Esophagus squamous epithelium (tissue), 5 donors: ENCODE data around the gene ZNF225. TPM values are rescaled to one million over a fixed set of nuclear protein-coding genes. Genes with fewer than 3 reads are reported as not detected.

Experiments
- DNase-seq: peaks from one replicate; lab custom pipeline; 2025; lab: John Stamatoyannopoulos, UW
- H3K27ac ChIP-seq, 4 donors: fragments of 200-600 bp; sonication (generic); one replicate each; pipeline ENCODE4 v1.5.1; 2016 to 2019; ENCODE audit warnings: mild to moderate bottlenecking in 1 of 4
- H3K27me3 ChIP-seq, 4 donors: fragments of 200-600 bp; sonication (generic); 1 replicate in 3 of 4; 2 replicates in 1 of 4; pipeline versions ENCODE4 v1.5.1 to v1.6.0; 2017 to 2021; ENCODE audit warnings: antibody characterized with exemption in 1 of 4
- H3K36me3 ChIP-seq, 3 donors: fragments of 200-600 bp; sonication (generic); one replicate each; pipeline ENCODE4 v1.5.1; 2016 to 2019
- H3K4me1 ChIP-seq, 3 donors: fragments of 200-600 bp; sonication (generic); one replicate each; pipeline ENCODE4 v1.5.1; 2017 to 2019
- H3K4me3 ChIP-seq, 4 donors: fragments of 200-600 bp; sonication (generic); 1 replicate in 3 of 4; 2 replicates in 1 of 4; pipeline ENCODE4 v1.5.1; 2016 to 2019; ENCODE audit warnings: mild to moderate bottlenecking in 2 of 4, moderate library complexity in 1 of 4
- H3K9me3 ChIP-seq, 3 donors: fragments of 200-600 bp; sonication (generic); one replicate each; pipeline ENCODE4 v1.5.1; 2016 to 2019
- POLR2A ChIP-seq, 4 donors: fragments of 450-650 bp; IDR thresholded peaks; one replicate each; pipeline ENCODE4 v1.6.1; 2017; ENCODE audit warnings: antibody characterized with exemption in 4 of 4, mild to moderate bottlenecking in 4 of 4, moderate library complexity in 3 of 4
- WGBS, 2 donors: methylation state at CpG; one replicate each; pipeline ENCODE4 v1.1.5; 2018; 5-methylcytosine and 5-hydroxymethylcytosine counted together
- intact Hi-C: fragments of 100-400 bp; cut with DNase I; formaldehyde crosslinking; loops from one replicate; pipeline ENCODE4 v1.15.0; 2022
- total RNA-seq, 4 donors: library from RNA; depleted of rRNA; stranded (reverse); fragments of >200 nt; gene quantifications; one replicate each; pipeline ENCODE4 v1.1.0, GENCODE V29; 2016
- TF ChIP-seq, protein P1 (sequence below), 6 experiments: fragments of 450-650 bp in 4 of 6; fragments of 200-600 bp in 2 of 6; sonication (generic) in 2 of 6; IDR thresholded peaks; one replicate each; pipeline ENCODE4 v1.5.1; 2016 to 2019; ENCODE audit warnings: antibody characterized with exemption in 6 of 6, mild to moderate bottlenecking in 4 of 6, moderate library complexity in 4 of 6
- donor health status: DM: yes; HTN: yes; CAD: no.

Gene ZNF225
- total RNA-seq, 4 donors from 2014 or later = 1.2 to 3.1 (median 2.4) TPM

DNA sequence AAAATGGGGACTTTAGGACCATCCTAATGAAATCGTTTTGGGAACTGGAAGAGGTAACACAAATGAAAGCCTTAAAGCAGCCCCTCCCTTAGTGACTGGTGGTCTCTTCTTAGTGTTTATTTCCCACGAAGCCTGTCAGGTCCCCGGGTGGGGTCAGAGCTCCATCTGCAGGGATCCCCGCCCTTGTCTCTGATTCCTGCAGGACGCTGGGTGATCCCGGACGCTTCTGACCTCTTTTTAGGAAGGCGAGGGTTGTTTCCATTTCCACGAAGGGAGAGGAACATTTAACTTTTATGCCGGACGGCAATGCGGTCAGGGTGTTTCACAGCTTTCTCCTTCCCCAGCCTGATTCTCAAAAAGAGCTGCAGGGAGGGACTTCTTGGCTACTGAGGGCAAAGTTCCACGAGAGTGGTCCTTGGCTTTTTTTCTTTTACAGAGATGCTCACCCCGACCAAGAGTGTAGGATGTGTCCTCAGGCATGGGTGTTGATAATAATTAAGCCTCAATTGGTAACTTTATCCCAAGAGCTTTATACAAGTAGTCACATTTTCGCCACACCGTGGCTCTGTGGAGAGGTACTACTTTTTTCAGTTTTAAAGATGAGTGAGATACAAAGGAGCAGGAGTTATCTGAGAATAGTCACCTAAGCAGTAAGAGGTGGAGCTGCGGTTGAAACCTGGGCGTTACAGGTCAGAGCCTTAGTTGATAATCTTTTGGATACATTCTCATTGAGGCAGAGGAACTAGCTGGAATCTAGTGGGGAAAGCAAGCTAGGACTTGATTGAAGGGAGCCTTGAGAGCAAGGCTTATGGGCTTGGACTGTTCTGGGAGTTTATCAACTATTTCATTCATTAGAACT is 40.4 kb upstream of the ZNF225 start:
- peaks cover 0 to 24% (median 19%) of the 10 kb centered on the region in 3 donors for H3K9me3 ChIP-seq
- peak overlapping the region in 2 of 4 donors; percentile 57 to 65 for H3K27ac ChIP-seq
- H3K4me3 ChIP-seq = peak overlapping the region; percentile 40 to 85 (median 68)
- H3K27me3 ChIP-seq = no peaks in the 10 kb centered on the region
- DNase-seq = no peak
- TF ChIP-seq, protein P1, sequence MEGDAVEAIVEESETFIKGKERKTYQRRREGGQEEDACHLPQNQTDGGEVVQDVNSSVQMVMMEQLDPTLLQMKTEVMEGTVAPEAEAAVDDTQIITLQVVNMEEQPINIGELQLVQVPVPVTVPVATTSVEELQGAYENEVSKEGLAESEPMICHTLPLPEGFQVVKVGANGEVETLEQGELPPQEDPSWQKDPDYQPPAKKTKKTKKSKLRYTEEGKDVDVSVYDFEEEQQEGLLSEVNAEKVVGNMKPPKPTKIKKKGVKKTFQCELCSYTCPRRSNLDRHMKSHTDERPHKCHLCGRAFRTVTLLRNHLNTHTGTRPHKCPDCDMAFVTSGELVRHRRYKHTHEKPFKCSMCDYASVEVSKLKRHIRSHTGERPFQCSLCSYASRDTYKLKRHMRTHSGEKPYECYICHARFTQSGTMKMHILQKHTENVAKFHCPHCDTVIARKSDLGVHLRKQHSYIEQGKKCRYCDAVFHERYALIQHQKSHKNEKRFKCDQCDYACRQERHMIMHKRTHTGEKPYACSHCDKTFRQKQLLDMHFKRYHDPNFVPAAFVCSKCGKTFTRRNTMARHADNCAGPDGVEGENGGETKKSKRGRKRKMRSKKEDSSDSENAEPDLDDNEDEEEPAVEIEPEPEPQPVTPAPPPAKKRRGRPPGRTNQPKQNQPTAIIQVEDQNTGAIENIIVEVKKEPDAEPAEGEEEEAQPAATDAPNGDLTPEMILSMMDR (IDR thresholded peaks at IDR 0.05) = no peak
- no peak for TF ChIP-seq POLR2A (IDR thresholded peaks at IDR 0.05)
- intact Hi-C loops = no loop called here
- peaks cover 8 to 25% (median 9%) of the 10 kb centered on the region in 3 donors for H3K4me1 ChIP-seq
- H3K36me3 ChIP-seq = peaks cover 0 to 20% (median 0%) of the 10 kb centered on the region in 3 donors
- 12 to 16% methylated on average over 16 to 18 of the region's 18 CpGs for WGBS, 2 donors

DNA sequence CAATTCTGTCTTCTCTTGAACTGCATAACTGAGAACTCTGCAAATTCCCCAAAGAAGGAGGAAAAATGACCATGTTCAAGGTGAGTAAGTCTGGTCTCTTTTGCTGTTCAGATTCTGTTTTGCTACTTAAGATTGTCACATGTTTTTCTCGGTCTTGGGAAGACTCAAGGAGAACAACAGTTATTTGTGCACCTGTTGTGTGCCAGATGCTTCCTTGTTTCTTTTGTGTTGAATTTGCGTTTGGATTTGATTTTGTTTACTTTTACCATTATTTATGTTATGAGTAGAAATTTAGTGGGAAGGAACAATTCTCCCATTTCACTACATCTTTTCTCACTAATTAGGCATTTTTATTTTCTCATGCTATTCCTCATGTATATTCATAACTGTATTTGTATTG is 36.9 kb upstream of the ZNF225 start:
- 84 to 86% methylated on average over 2 of the region's 2 CpGs for WGBS, 2 donors
- no peaks in the 10 kb centered on the region for H3K27me3 ChIP-seq
- H3K27ac ChIP-seq = no peak overlapping the region
- TF ChIP-seq, protein P1 (IDR thresholded peaks at IDR 0.05) = no peak
- no peak for TF ChIP-seq POLR2A (IDR thresholded peaks at IDR 0.05)
- H3K9me3 ChIP-seq = peaks cover 0 to 3% (median 0%) of the 10 kb centered on the region in 3 donors
- H3K4me1 ChIP-seq = peaks cover 8 to 23% (median 8%) of the 10 kb centered on the region in 3 donors
- DNase-seq = no peak
- no peak overlapping the region for H3K4me3 ChIP-seq
- intact Hi-C loops = no loop called here
- H3K36me3 ChIP-seq = peaks cover 0 to 51% (median 4%) of the 10 kb centered on the region in 3 donors

DNA sequence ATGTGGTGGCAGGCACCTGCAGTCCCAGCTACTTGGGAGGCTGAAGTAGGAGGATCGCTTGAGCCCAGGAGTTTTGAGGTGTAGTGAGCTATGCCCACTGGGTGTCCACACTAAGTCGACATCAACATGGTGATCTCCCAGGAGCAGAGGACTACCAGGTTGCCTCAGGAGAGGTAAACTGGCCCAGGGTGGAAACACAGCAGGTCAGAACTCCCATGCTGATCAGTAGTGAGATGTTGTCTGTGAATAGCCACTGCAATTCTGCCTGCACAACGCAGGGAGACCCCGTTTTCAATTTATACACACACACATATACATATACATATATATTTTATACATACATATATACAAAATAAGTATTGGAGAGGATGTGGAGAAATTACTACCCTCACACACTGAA is 21.1 kb upstream of the ZNF225 start:
- no peak for DNase-seq
- 70% methylated on average over 4 of the region's 4 CpGs for WGBS, 2 donors
- Histone ChIP-seq H3K4me1 (peaks cover 0 to 15% (median 2%) of the 10 kb centered on the region in 3 donors), H3K9me3 (peaks cover 0 to under 1% (median 0%) of the 10 kb centered on the region in 3 donors), H3K36me3 (peaks cover 0 to 24% (median 0%) of the 10 kb centered on the region in 3 donors), H3K27ac (no peak overlapping the region), H3K27me3 (no peaks in the 10 kb centered on the region), H3K4me3 (no peak overlapping the region)
- intact Hi-C loops = no loop called here
- TF ChIP-seq, protein P1 (IDR thresholded peaks at IDR 0.05) = no peak
- TF ChIP-seq POLR2A (IDR thresholded peaks at IDR 0.05) = no peak

DNA sequence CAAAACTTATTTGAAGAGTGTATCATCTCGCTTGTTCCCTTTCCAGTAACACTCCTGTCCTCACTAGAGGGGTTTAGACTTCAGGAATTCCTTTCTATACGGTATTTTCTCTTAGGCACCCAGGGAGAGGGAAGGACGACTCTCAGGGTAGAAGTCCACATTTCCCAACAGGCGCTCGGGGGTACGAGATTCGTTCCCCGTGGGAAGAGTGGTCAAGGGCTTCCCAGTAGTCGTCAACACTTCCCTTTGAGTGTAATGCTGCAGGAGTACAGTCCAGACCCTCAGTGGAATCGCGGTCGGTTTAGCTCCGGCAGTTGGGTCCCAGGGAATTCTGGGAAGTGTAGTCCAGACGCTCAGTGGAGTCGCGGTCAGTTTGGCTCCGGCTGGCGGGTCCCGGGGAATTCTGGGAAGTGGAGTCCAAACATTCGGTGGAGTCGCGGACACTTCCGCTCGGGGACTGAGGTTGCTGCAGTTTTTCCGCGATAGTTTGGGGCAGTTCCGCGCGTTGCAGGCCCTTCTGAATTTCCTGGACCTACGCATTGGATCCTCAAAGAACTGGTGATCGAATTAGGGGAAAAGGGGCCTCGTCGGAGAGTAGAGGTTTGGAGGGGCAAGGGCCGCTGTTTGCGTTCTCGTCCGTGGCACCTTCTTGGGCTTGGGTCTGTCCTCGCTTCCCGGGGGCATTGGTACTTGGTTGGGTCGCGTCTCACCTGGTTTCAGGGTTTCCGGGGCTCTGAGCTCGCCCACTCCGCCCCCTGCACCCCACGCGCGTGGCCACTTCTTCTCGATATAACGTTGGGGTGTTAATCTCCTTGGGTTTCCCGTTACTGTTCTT is 19.1 kb upstream of the ZNF225 start, which contains the start of gene ZNF224:
TSS of gene ZNF224 (plus strand) at position 431 of the 835 bp plus-strand sequence. CDS start 3,513 bp downstream, outside the sequence.
- peak in 1 of 4 donors; percentile 16 for TF ChIP-seq POLR2A (IDR thresholded peaks at IDR 0.05)
- TF ChIP-seq, protein P1 (IDR thresholded peaks at IDR 0.05) = no peak
- Histone ChIP-seq H3K4me1 (peaks cover 0 to 15% (median 2%) of the 10 kb centered on the region in 3 donors), H3K4me3 (peak within 1 kb of the TSS; percentile 65 to 91 (median 78)), H3K9me3 (peaks cover 0 to 9% (median 8%) of the 10 kb centered on the region in 3 donors), H3K36me3 (peaks cover 0 to 30% (median 3%) of the 10 kb centered on the region in 3 donors), H3K27me3 (no peaks in the 10 kb centered on the region), H3K27ac (peak within 1 kb of the TSS; percentile 67 to 83 (median 79))
- intact Hi-C loops = no loop called here
- 1 to 2% methylated on average over 12 to 20 of the region's 50 CpGs for WGBS, 2 donors
- peak; percentile 51 for DNase-seq
